Measurements from ENCODE around the gene EPN3.

GRCh38 chr17:50587571-50587970, 55.0 kb downstream of the EPN3 start:
- TF ChIP-seq CTCF (IDR thresholded peaks at IDR 0.05): no peak
- TF ChIP-seq ZFX (IDR thresholded peaks at IDR 0.05; ENCODE audit: borderline replicate concordance): no peak
